ENCODE data around the gene UBQLNL. TPM values are rescaled to one million over a fixed set of nuclear protein-coding genes. Genes with fewer than 3 reads are reported as not detected.

The UBQLNL gene
- total RNA-seq, 4 donors from 2014 or later, result 0.27 TPM; not detected in 3

GRCh38 chr11:5536482-5536881 is 20.0 kb upstream of the UBQLNL start:
- H3K27ac ChIP-seq, result no peak overlapping the region
- DNase-seq, result no peak
- no peaks in the 10 kb centered on the region for H3K27me3 ChIP-seq
- no peaks in the 10 kb centered on the region for H3K36me3 ChIP-seq
- no peaks in the 10 kb centered on the region for H3K9me3 ChIP-seq
- intact Hi-C loops (cut with DNase I), result no loop called here
- H3K4me3 ChIP-seq, result no peak overlapping the region
- TF ChIP-seq CTCF (IDR thresholded peaks at IDR 0.05) (no peak), POLR2A (IDR thresholded peaks at IDR 0.05) (no peak)
- H3K4me1 ChIP-seq, result no peaks in the 10 kb centered on the region

DNA sequence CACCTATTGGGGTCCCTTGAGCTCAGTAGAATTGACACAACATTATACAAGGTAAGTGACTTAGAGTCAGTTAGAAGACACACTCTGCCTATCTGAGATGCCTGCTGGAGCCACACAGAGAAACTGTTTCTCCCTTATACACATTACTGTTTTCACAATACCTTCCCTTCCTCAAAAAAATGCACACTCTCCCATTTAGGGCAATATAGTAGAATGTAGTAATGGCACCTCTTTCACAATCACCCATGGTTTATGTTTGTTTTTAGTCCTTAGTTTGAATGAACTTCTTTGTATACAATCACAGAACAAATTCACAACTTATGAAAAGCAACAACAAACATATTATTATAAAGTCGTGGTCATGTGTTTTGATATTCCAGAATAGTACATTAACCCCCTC is 17.5 kb upstream of the UBQLNL start:
- Histone ChIP-seq H3K27me3 (no peaks in the 10 kb centered on the region), H3K36me3 (no peaks in the 10 kb centered on the region), H3K4me1 (no peaks in the 10 kb centered on the region), H3K27ac (no peak overlapping the region), H3K9me3 (no peaks in the 10 kb centered on the region), H3K4me3 (no peak overlapping the region)
- TF ChIP-seq CTCF (IDR thresholded peaks at IDR 0.05), result no peak
- no peak for TF ChIP-seq POLR2A (IDR thresholded peaks at IDR 0.05)
- intact Hi-C loops (cut with DNase I), result no loop called here
- WGBS, 2 donors, result 60 to 68% methylated on average over 1 of the region's 1 CpG
- no peak for DNase-seq

DNA sequence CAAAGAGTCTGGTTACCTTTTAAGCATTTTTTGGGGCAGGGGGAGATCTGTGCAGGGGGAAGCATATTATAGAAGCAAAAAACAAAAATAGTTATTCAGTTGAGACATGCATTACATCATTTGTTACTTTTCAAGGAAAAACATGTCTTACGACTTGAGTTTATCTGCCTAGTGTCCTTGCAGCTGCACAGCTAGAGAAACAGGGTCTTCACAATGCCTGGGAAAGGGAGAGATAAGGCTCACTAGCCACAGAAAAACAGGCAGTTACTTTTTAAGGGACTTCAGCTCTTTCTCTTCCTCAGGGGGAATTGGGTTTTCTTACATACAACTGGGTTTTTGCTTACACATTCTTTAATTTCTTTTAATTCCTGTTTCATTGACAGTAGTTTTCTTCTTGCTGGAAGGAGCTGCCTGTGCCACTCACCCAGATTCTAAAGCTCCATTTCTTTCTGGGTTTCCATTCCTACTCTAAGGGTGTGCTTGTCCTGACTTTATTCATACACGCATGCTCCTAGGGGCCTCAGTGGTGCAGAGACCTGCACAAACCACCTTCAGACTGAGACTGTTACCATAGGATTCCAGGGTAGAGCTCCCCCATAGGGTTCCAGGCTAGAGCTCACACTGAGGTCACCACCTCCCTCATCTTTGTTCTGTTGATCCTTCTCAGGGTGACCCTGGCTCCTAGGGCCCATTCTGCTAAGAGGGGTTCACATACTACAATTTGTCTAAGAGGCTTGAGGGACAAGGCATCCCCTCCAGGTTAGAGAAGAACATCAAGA is 14.7 kb upstream of the UBQLNL start:
- TF ChIP-seq POLR2A (IDR thresholded peaks at IDR 0.05), result no peak
- TF ChIP-seq CTCF (IDR thresholded peaks at IDR 0.05), result no peak
- Histone ChIP-seq H3K27me3 (no peaks in the 10 kb centered on the region), H3K9me3 (no peaks in the 10 kb centered on the region), H3K4me1 (no peaks in the 10 kb centered on the region), H3K36me3 (no peaks in the 10 kb centered on the region), H3K4me3 (no peak overlapping the region), H3K27ac (no peak overlapping the region)
- DNase-seq, result no peak
- WGBS, 2 donors, result 64 to 76% methylated on average over 1 to 2 of the region's 2 CpGs
- intact Hi-C loops (cut with DNase I), result no loop called here

- intact Hi-C loops (cut with DNase I), result no loop called here
- Histone ChIP-seq H3K4me1 (no peaks in the 10 kb centered on the region), H3K27me3 (no peaks in the 10 kb centered on the region), H3K9me3 (no peaks in the 10 kb centered on the region), H3K36me3 (no peaks in the 10 kb centered on the region), H3K27ac (no peak overlapping the region), H3K4me3 (no peak overlapping the region)
- 24 to 33% methylated on average over 1 of the region's 1 CpG for WGBS, 2 donors
- TF ChIP-seq CTCF (IDR thresholded peaks at IDR 0.05) (no peak), POLR2A (IDR thresholded peaks at IDR 0.05) (no peak)
- no peak for DNase-seq
Observed at GRCh38 chr11:5528495-5528894, 12.0 kb upstream of the UBQLNL start.

GRCh38 chr11:5527716-5528115 is 11.2 kb upstream of the UBQLNL start:
- 78% methylated on average over 4 of the region's 5 CpGs; no CpG with 5 or more reads in 1 of the 2 donors for WGBS, 2 donors
- H3K27ac ChIP-seq, result no peak overlapping the region
- no peak for DNase-seq
- no peaks in the 10 kb centered on the region for H3K4me1 ChIP-seq
- intact Hi-C loops (cut with DNase I), result no loop called here
- no peaks in the 10 kb centered on the region for H3K9me3 ChIP-seq
- no peaks in the 10 kb centered on the region for H3K36me3 ChIP-seq
- TF ChIP-seq CTCF (IDR thresholded peaks at IDR 0.05) (no peak), POLR2A (IDR thresholded peaks at IDR 0.05) (no peak)
- no peak overlapping the region for H3K4me3 ChIP-seq
- H3K27me3 ChIP-seq, result no peaks in the 10 kb centered on the region
